Osteoblast (primary cell): ENCODE data around the gene MYMK. TPM values are rescaled to one million over a fixed set of nuclear protein-coding genes. Genes with fewer than 3 reads are reported as not detected.

Experiments
- DNase-seq: peaks from one replicate; pipeline ENCODE4 v3.0.0; 2011; ENCODE audit warnings: low spot score, mixed read lengths; ENCODE audit not compliant: insufficient read length; ENCODE audit errors: missing footprints
- H2AFZ ChIP-seq: 2 replicates; pipeline ENCODE4 v1.6.0; 2011; ENCODE audit warnings: mild to moderate bottlenecking, low read length
- H3K27ac ChIP-seq: 2 replicates; pipeline ENCODE4 v1.5.1; 2011; ENCODE audit warnings: mild to moderate bottlenecking, low read depth, low read length, moderate library complexity
- H3K27me3 ChIP-seq: 2 replicates; pipeline ENCODE4 v1.6.0; 2012; ENCODE audit warnings: mild to moderate bottlenecking, control low read depth, inconsistent platforms, low read length, moderate library complexity; ENCODE audit not compliant: insufficient read depth
- H3K36me3 ChIP-seq: 2 replicates; pipeline ENCODE4 v1.5.1; 2011; ENCODE audit warnings: mild to moderate bottlenecking, low read length, control low read depth, moderate library complexity; ENCODE audit not compliant: insufficient read depth
- H3K4me1 ChIP-seq: 2 replicates; pipeline ENCODE4 v1.5.1; 2011; ENCODE audit warnings: mild to moderate bottlenecking, low read length, control low read depth, moderate library complexity; ENCODE audit not compliant: insufficient read depth
- H3K4me2 ChIP-seq: 2 replicates; pipeline ENCODE4 v1.6.0; 2011; ENCODE audit warnings: mild to moderate bottlenecking, low read length; ENCODE audit not compliant: insufficient read depth
- H3K4me3 ChIP-seq: fragments of 200-600 bp; sonication (generic); 3 replicates; pipeline ENCODE4 v1.5.1; 2012; ENCODE audit warnings: mild to moderate bottlenecking, low read length, inconsistent platforms; ENCODE audit not compliant: insufficient read depth
- H3K79me2 ChIP-seq: 2 replicates; pipeline ENCODE4 v1.6.0; 2012; ENCODE audit warnings: mild to moderate bottlenecking, low read length, control low read depth, inconsistent platforms; ENCODE audit not compliant: insufficient read depth
- H3K9me3 ChIP-seq: 2 replicates; pipeline ENCODE4 v1.5.1; 2011; ENCODE audit warnings: low read depth, low read length, control low read depth
- H4K20me1 ChIP-seq: 2 replicates; pipeline ENCODE4 v1.6.0; 2012; ENCODE audit warnings: mild to moderate bottlenecking, low read length, control low read depth; ENCODE audit not compliant: insufficient read depth
- CTCF ChIP-seq: IDR thresholded peaks from 2 replicates; pipeline ENCODE4 v1.5.1; 2011; ENCODE audit warnings: mild to moderate bottlenecking, low read depth, low read length, moderate library complexity; ENCODE audit errors: extremely low read depth
- total RNA-seq: library from RNA; depleted of rRNA; stranded (reverse); fragments of >200 nt; gene quantifications from 2 replicates; pipeline ENCODE4 v1.2.3, GENCODE V29; 2012

Gene MYMK
- total RNA-seq, 1 donor, result not detected

GRCh38 chr9:133478851-133479711, 45.7 kb downstream of the MYMK start, which contains the start of gene SLC2A6:
TSS of gene SLC2A6 (minus strand) at chr9:133479099. CDS start at chr9:133479059, 40 bp downstream.
- Histone ChIP-seq H3K36me3 (peaks cover 5% of the 10 kb centered on the region), H3K27me3 (no peaks in the 10 kb centered on the region), H4K20me1 (peaks cover under 1% of the 10 kb centered on the region), H3K4me3 (peak within 1 kb of the TSS; percentile 78), H3K9me3 (no peaks in the 10 kb centered on the region), H3K79me2 (peaks cover 11% of the 10 kb centered on the region), H3K4me2 (peak within 1 kb of the TSS; percentile 92), H2AFZ (peak within 1 kb of the TSS; percentile 96), H3K4me1 (peaks cover 13% of the 10 kb centered on the region), H3K27ac (peak within 1 kb of the TSS; percentile 37)
- no peak for TF ChIP-seq CTCF
- peak; percentile 100 for DNase-seq

- Histone ChIP-seq H3K27ac (peak overlapping the region; percentile 37), H4K20me1 (peaks cover 2% of the 10 kb centered on the region), H3K4me2 (peak overlapping the region; percentile 92), H3K36me3 (peaks cover 5% of the 10 kb centered on the region), H2AFZ (peak overlapping the region; percentile 68), H3K79me2 (peaks cover 11% of the 10 kb centered on the region), H3K27me3 (no peaks in the 10 kb centered on the region), H3K9me3 (no peaks in the 10 kb centered on the region), H3K4me1 (peaks cover 13% of the 10 kb centered on the region), H3K4me3 (peak overlapping the region; percentile 78)
- TF ChIP-seq CTCF, result no peak
- peak; percentile 72 for DNase-seq
These were observed 46.5 kb downstream of the MYMK start for GRCh38 chr9:133477992-133478850.

GRCh38 chr9:133477461-133477860, 47.3 kb downstream of the MYMK start:
- Histone ChIP-seq H3K4me3 (no peak overlapping the region), H3K36me3 (peaks cover 5% of the 10 kb centered on the region), H3K4me1 (peaks cover 13% of the 10 kb centered on the region), H3K79me2 (peaks cover 11% of the 10 kb centered on the region), H4K20me1 (peaks cover 2% of the 10 kb centered on the region), H2AFZ (no peak overlapping the region), H3K9me3 (no peaks in the 10 kb centered on the region), H3K27ac (no peak overlapping the region), H3K27me3 (no peaks in the 10 kb centered on the region), H3K4me2 (no peak overlapping the region)
- no peak for DNase-seq
- TF ChIP-seq CTCF, result no peak
